RWPE2 (cell line): ENCODE measurements around the gene TMEM108.

Source experiments
- ATAC-seq: fragments of 200-7000 bp; cut with Tn5 transposase; 3 replicates; pipeline ENCODE4 v1.9.1; 2021; ENCODE audit warnings: low read depth
- DNase-seq: peaks from one replicate; pipeline ENCODE4 v3.0.0-alpha.2; 2020; ENCODE audit warnings: low spot score
- H3K27ac ChIP-seq: fragments of 450-650 bp; 2 replicates; pipeline ENCODE4 v1.5.1; 2017; ENCODE audit warnings: mild to moderate bottlenecking; ENCODE audit not compliant: poor library complexity, severe bottlenecking
- H3K27me3 ChIP-seq: fragments of 250-450 bp; sonication (Bioruptor Pico); 2 replicates; pipeline ENCODE4 v1.5.1; 2021; ENCODE audit warnings: mild to moderate bottlenecking, moderate library complexity; ENCODE audit not compliant: insufficient read depth, poor library complexity, severe bottlenecking
- H3K36me3 ChIP-seq: fragments of 250-450 bp; sonication (Bioruptor Pico); 2 replicates; pipeline ENCODE4 v1.5.1; 2020; ENCODE audit warnings: low read depth, mild to moderate bottlenecking, moderate library complexity
- H3K4me1 ChIP-seq: fragments of 250-450 bp; sonication (Bioruptor Pico); 2 replicates; pipeline ENCODE4 v1.5.1; 2021; ENCODE audit warnings: mild to moderate bottlenecking, moderate library complexity; ENCODE audit not compliant: insufficient read depth, poor library complexity, severe bottlenecking
- H3K4me3 ChIP-seq: fragments of 250-450 bp; sonication (Bioruptor Pico); 2 replicates; pipeline ENCODE4 v1.5.1; 2021; ENCODE audit warnings: mild to moderate bottlenecking, moderate library complexity; ENCODE audit not compliant: severe bottlenecking
- H3K9me3 ChIP-seq: fragments of 250-450 bp; sonication (Bioruptor Pico); 2 replicates; pipeline ENCODE4 v1.5.1; 2021; ENCODE audit warnings: mild to moderate bottlenecking, moderate library complexity; ENCODE audit not compliant: severe bottlenecking
- TF ChIP-seq, protein P1 (sequence below): fragments of 450-650 bp; IDR thresholded peaks from one replicate; pipeline ENCODE4 v1.5.1; 2017; ENCODE audit warnings: mild to moderate bottlenecking, moderate library complexity; ENCODE audit not compliant: poor library complexity, severe bottlenecking

The TMEM108 gene

DNA sequence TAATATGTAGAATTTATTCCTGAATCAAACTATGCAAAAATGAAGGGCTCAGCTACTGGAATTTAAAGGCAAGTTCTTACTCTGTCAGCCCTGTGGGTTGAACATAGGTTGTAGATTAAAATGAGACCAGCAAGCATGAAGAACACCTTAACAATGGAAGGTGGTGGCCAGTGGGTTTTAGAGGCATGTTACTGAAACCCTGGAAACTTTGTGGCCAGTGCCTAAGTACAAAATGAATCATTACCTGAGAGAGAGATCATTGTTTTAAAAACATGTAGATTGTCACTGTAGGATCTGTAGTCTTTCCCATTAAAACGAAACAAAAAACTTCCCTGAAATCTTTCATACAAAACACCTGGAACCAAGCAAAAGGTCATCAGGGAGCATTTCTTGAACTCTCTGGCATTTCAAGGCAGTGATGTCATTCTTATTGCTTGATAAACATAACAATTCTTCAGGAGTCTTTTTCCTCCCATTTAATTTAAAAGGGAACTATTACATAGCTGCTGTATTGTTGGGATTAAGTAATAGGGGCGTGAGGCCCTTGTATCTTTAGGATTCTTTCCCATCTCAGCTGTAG, 51.8 kb downstream of the TMEM108 start:
- no peak overlapping the region for H3K4me3 ChIP-seq
- TF ChIP-seq, protein P1, sequence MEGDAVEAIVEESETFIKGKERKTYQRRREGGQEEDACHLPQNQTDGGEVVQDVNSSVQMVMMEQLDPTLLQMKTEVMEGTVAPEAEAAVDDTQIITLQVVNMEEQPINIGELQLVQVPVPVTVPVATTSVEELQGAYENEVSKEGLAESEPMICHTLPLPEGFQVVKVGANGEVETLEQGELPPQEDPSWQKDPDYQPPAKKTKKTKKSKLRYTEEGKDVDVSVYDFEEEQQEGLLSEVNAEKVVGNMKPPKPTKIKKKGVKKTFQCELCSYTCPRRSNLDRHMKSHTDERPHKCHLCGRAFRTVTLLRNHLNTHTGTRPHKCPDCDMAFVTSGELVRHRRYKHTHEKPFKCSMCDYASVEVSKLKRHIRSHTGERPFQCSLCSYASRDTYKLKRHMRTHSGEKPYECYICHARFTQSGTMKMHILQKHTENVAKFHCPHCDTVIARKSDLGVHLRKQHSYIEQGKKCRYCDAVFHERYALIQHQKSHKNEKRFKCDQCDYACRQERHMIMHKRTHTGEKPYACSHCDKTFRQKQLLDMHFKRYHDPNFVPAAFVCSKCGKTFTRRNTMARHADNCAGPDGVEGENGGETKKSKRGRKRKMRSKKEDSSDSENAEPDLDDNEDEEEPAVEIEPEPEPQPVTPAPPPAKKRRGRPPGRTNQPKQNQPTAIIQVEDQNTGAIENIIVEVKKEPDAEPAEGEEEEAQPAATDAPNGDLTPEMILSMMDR, result no peak
- no peak overlapping the region for H3K27ac ChIP-seq
- H3K27me3 ChIP-seq, result no peaks in the 10 kb centered on the region
- DNase-seq, result no peak
- H3K9me3 ChIP-seq, result no peaks in the 10 kb centered on the region
- no peaks in the 10 kb centered on the region for H3K4me1 ChIP-seq
- no peak for ATAC-seq
- H3K36me3 ChIP-seq, result no peaks in the 10 kb centered on the region

DNA sequence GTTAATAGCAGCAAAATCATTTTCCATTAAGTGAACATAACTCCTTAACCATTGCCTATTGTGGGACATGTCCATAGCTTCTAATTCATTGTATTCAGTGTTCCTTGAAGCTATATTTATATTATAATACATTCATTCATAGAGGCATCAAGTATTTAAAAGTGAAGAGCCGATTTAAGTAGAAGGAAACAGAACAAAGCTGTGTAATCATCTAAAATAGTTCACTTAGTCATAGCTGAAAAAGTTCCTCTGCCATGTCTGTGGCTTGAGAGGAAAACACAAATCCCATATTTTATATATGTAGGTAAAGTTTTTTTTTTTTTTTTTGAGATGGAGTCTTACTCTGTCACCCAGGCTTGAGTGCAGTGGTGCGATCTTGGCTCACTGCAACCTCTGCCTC, 54.5 kb downstream of the TMEM108 start:
- Histone ChIP-seq H3K36me3 (no peaks in the 10 kb centered on the region), H3K4me1 (no peaks in the 10 kb centered on the region), H3K4me3 (no peak overlapping the region), H3K9me3 (no peaks in the 10 kb centered on the region), H3K27ac (no peak overlapping the region), H3K27me3 (no peaks in the 10 kb centered on the region)
- ATAC-seq (no peak), DNase-seq (no peak)
- TF ChIP-seq, protein P1, result no peak

DNA sequence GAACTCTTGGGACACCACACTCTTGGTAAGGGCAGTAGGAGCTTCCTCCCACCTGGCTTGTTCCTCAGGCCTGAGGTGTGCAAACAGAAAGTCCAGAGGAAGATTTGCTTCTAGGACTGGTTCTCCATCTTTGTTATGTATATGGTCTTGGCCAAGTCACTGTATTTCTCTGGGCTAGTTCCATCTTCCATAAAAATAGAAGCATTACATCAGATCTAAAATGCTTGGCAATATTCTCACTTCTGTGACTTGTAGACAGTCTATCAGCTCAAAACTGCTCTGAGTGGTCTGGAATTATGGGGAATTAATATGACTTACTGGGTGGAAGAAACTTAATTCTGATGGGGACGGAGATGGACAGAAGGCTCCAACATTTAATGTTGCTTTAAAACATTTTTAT, 55.2 kb downstream of the TMEM108 start:
- DNase-seq, result no peak
- Histone ChIP-seq H3K4me1 (no peaks in the 10 kb centered on the region), H3K4me3 (no peak overlapping the region), H3K36me3 (no peaks in the 10 kb centered on the region), H3K9me3 (no peaks in the 10 kb centered on the region), H3K27ac (no peak overlapping the region), H3K27me3 (no peaks in the 10 kb centered on the region)
- no peak for ATAC-seq
- TF ChIP-seq, protein P1, result no peak

DNA sequence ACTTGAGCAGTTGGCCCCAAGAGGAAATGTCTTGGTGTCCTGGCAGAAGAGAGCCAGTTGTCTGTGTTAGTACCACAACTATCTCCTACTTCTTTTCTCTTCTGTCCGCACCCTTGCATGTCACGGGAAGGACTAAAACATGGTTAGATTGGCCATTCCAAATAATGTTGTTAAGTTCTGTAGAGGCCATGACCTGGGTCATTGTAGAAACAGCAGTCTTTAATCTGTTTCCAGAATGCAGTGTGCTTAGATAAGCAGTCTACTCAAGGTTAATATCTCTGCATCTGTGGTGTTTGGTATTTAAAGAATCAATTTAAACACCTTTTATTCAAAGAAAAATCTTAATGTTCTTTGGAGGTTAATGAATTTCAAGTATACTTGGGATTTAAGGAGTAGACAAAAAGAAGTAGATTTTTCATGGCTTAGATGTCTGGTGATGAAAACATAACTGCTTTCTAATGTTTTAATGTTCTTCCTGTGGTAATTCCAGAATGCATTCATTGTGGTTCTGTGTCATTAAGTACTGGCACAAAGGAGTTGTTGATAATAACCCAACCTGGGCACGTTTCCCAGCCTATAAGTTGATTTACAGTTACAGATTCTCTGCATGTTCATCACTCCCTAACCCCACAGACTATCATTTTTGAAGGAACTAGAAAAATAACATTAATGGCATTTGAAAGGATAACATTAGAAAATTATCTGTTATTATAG, 58.9 kb downstream of the TMEM108 start:
- Histone ChIP-seq H3K27me3 (no peaks in the 10 kb centered on the region), H3K9me3 (no peaks in the 10 kb centered on the region), H3K4me3 (no peak overlapping the region), H3K27ac (no peak overlapping the region), H3K36me3 (no peaks in the 10 kb centered on the region), H3K4me1 (no peaks in the 10 kb centered on the region)
- TF ChIP-seq, protein P1, result no peak
- DNase-seq (no peak), ATAC-seq (no peak)

DNA sequence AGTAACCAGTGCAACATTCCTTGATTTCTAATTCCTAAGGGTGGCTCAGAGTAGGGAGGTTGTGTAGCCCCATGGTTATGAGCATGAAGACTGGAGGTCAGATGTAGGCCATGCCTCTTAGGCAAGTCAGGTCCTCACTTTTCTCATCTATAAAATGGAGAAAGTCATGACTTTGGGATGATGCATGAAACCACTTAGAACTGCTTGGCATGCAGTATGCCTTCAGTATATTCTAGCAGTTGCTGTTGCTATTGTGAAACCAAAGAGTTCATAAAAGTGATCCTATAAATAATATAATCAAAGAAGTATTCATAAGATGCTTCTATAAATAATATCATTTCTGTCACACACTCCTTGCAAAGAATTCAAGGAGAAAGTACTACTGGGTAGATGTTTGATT, 65.5 kb downstream of the TMEM108 start:
- Histone ChIP-seq H3K36me3 (no peaks in the 10 kb centered on the region), H3K27ac (no peak overlapping the region), H3K27me3 (no peaks in the 10 kb centered on the region), H3K4me3 (no peak overlapping the region), H3K9me3 (no peaks in the 10 kb centered on the region), H3K4me1 (no peaks in the 10 kb centered on the region)
- TF ChIP-seq, protein P1, result no peak
- DNase-seq (no peak), ATAC-seq (no peak)
